Epidermal melanocyte (primary cell): Measurements from ENCODE around the gene NT5C3A.
"Not testable (repeated sequence)": the region's sequence is repeated elsewhere in the genome, so short reads cannot be mapped to it uniquely, and the experiment has no call there.

Source experiments
- DNase-seq: peaks from one replicate; pipeline ENCODE4 v3.0.0; 2011; ENCODE audit warnings: low spot score; ENCODE audit not compliant: insufficient read length

Gene NT5C3A

GRCh38 chr7:33041631-33042428 lies 20.7 kb downstream of the NT5C3A start:
- no peak for DNase-seq

GRCh38 chr7:33040803-33041516 lies 21.6 kb downstream of the NT5C3A start:
- DNase-seq, result no peak

GRCh38 chr7:33039903-33040292 lies 22.7 kb downstream of the NT5C3A start:
- DNase-seq, result no peak

GRCh38 chr7:33039257-33039902 lies 23.2 kb downstream of the NT5C3A start:
- DNase-seq, result no peak

- DNase-seq, result no peak
Observed at GRCh38 chr7:33038639-33039038, 23.9 kb downstream of the NT5C3A start.

- DNase-seq, result no peak
Observed at GRCh38 chr7:33035776-33036175, 26.8 kb downstream of the NT5C3A start.

GRCh38 chr7:33024189-33024757 lies 38.3 kb downstream of the NT5C3A start:
- no peak for DNase-seq

GRCh38 chr7:33012364-33012763 lies 50.2 kb downstream of the NT5C3A start:
- DNase-seq, result no peak

- DNase-seq, result no peak
Observed at GRCh38 chr7:33009734-33010133, 52.8 kb downstream of the NT5C3A start.

- not testable (repeated sequence) for DNase-seq
Observed at GRCh38 chr7:33005690-33006089, 56.9 kb downstream of the NT5C3A start.

- DNase-seq, result not testable (repeated sequence)
Observed at GRCh38 chr7:33005193-33005592, 57.4 kb downstream of the NT5C3A start.

GRCh38 chr7:33004104-33004616 lies 58.4 kb downstream of the NT5C3A start:
- not testable (repeated sequence) for DNase-seq

GRCh38 chr7:33003111-33003510 lies 59.5 kb downstream of the NT5C3A start:
- DNase-seq, result not testable (repeated sequence)

GRCh38 chr7:32999380-32999779 lies 63.2 kb downstream of the NT5C3A start:
- DNase-seq, result not testable (repeated sequence)

- DNase-seq, result not testable (repeated sequence)
Observed at GRCh38 chr7:32998361-32999171, 64.0 kb downstream of the NT5C3A start.

GRCh38 chr7:32997956-32998355 lies 64.6 kb downstream of the NT5C3A start:
- not testable (repeated sequence) for DNase-seq

- not testable (repeated sequence) for DNase-seq
Observed at GRCh38 chr7:32992750-32993149, 69.8 kb downstream of the NT5C3A start.

GRCh38 chr7:32991975-32992700 lies 70.4 kb downstream of the NT5C3A start:
- DNase-seq, result not testable (repeated sequence)

GRCh38 chr7:32991068-32991585 lies 71.4 kb downstream of the NT5C3A start:
- DNase-seq, result peak; percentile 25

- not testable (repeated sequence) for DNase-seq
Observed at GRCh38 chr7:32988148-32988547, 74.4 kb downstream of the NT5C3A start.
